ENCODE measurements around the gene ADIG. TPM values are rescaled to one million over a fixed set of nuclear protein-coding genes. Genes with fewer than 3 reads are reported as not detected.

ADIG gene
- not detected for total RNA-seq
- polyA plus RNA-seq (ENCODE audit: insufficient read length in 2 of 2) = not detected
- long read RNA-seq, donor 1 = 0 reads
- long read RNA-seq, donor 2 = 0 reads
- long read RNA-seq, donor 3 = 0 reads
- long read RNA-seq, donor 4 = 0 reads

GRCh38 chr20:38581013-38581412, at the start of gene ADIG:
ADIG (plus strand) TSS chr20:38581197; CDS start chr20:38581251, 54 bp downstream.
- peak; percentile 1 to 63 (median 14) for DNase-seq (ENCODE audit: low read depth in 4 of 6, low spot score in 6 of 6)
- no peaks in the 10 kb centered on the region for H3K27me3 ChIP-seq (ENCODE audit: control insufficient read depth, insufficient read depth, low read length)
- no peaks in the 10 kb centered on the region for H3K9me3 ChIP-seq (ENCODE audit: control insufficient read depth, insufficient read depth, low read length)
- 54% methylated on average over 5 of the region's 5 CpGs for WGBS (ENCODE audit: insufficient coverage)
- H3K4me3 ChIP-seq (ENCODE audit: low read depth, low read length) = no peak within 1 kb of the TSS
- H3K4me1 ChIP-seq (ENCODE audit: control insufficient read depth, insufficient read depth, low read length) = peaks cover 13% of the 10 kb centered on the region
- peaks cover 5% of the 10 kb centered on the region for H3K36me3 ChIP-seq (ENCODE audit: control insufficient read depth, insufficient read depth, low read length)
- no peak within 1 kb of the TSS for H3K27ac ChIP-seq (ENCODE audit: low read depth, low read length)

DNA sequence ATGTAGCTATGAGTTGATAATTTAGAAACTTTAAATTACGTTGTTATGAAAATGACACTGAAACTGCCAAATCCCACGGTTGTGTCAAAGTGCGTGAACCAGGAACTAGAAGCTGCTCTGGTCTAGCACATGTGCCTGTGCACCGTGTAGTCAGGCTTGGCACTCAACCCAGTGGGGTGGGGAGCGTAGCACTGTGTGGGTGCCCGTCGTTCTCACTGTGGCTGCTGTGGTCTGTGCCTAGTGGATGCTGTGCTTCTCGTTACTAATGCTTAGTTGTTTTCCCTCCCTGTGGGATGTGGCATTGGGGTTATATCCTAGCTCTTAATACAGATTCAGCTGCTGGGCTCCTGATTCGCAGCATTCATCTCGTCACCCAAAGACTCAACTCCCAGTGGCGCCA, 46.2 kb upstream of the ADIG start:
- Histone ChIP-seq H3K27me3 (ENCODE audit: control insufficient read depth, insufficient read depth, low read length) (no peaks in the 10 kb centered on the region), H3K9me3 (ENCODE audit: control insufficient read depth, insufficient read depth, low read length) (no peaks in the 10 kb centered on the region), H3K4me1 (ENCODE audit: control insufficient read depth, insufficient read depth, low read length) (no peaks in the 10 kb centered on the region), H3K4me3 (ENCODE audit: low read depth, low read length) (no peak overlapping the region), H3K27ac (ENCODE audit: low read depth, low read length) (no peak overlapping the region), H3K36me3 (ENCODE audit: control insufficient read depth, insufficient read depth, low read length) (peaks cover 19% of the 10 kb centered on the region)
- WGBS (ENCODE audit: insufficient coverage) = 96% methylated on average over 9 of the region's 11 CpGs
- DNase-seq (ENCODE audit: low read depth in 4 of 6, low spot score in 6 of 6) = no peak

DNA sequence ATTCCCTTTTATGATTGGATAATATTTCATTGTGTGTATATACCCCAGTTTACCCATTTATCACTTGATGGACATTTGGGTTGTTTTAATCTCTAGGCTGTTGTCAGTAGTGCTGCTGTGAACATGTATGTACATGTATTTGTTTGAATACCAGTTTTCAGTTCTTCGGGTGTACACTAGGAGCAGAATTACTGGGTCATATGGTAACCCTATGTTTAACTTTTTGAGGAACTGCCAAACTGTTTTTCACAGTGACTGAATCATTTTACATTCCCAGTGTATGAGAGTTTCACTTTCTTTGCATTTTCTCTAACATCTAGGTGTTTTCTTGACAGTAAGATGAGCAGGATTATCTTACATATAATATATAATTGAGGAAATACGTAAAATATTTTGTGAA, 44.7 kb upstream of the ADIG start:
- Histone ChIP-seq H3K9me3 (ENCODE audit: control insufficient read depth, insufficient read depth, low read length) (no peaks in the 10 kb centered on the region), H3K36me3 (ENCODE audit: control insufficient read depth, insufficient read depth, low read length) (peaks cover 19% of the 10 kb centered on the region), H3K4me3 (ENCODE audit: low read depth, low read length) (no peak overlapping the region), H3K27me3 (ENCODE audit: control insufficient read depth, insufficient read depth, low read length) (no peaks in the 10 kb centered on the region), H3K4me1 (ENCODE audit: control insufficient read depth, insufficient read depth, low read length) (no peaks in the 10 kb centered on the region), H3K27ac (ENCODE audit: low read depth, low read length) (no peak overlapping the region)
- DNase-seq (ENCODE audit: low read depth in 4 of 6, low spot score in 6 of 6) = no peak
- no CpG with 5 or more reads among the region's 2 CpGs for WGBS (ENCODE audit: insufficient coverage)

DNA sequence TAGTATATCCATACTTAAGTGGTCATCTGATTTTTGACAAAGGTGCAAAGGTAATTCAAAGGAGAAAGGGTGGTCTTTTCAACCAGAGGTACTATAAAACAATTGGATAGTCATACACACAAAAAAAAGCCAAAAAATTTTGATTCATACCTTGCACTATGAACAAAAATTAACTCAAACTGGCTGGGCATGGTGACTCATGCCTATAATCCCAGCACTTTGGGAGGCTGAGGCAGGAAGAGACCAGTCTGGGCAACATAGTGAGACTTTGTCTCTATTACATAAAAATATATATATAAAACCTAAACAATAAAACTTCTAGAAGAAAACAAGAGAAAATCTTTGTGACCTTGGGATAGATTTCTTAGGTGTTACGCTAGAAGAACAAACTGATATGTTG, 43.8 kb upstream of the ADIG start:
- DNase-seq (ENCODE audit: low read depth in 4 of 6, low spot score in 6 of 6) = no peak
- WGBS (ENCODE audit: insufficient coverage) = no CpG with 5 or more reads among the region's 1 CpG
- Histone ChIP-seq H3K27ac (ENCODE audit: low read depth, low read length) (no peak overlapping the region), H3K4me3 (ENCODE audit: low read depth, low read length) (no peak overlapping the region), H3K4me1 (ENCODE audit: control insufficient read depth, insufficient read depth, low read length) (no peaks in the 10 kb centered on the region), H3K27me3 (ENCODE audit: control insufficient read depth, insufficient read depth, low read length) (no peaks in the 10 kb centered on the region), H3K36me3 (ENCODE audit: control insufficient read depth, insufficient read depth, low read length) (peaks cover 20% of the 10 kb centered on the region), H3K9me3 (ENCODE audit: control insufficient read depth, insufficient read depth, low read length) (no peaks in the 10 kb centered on the region)

DNA sequence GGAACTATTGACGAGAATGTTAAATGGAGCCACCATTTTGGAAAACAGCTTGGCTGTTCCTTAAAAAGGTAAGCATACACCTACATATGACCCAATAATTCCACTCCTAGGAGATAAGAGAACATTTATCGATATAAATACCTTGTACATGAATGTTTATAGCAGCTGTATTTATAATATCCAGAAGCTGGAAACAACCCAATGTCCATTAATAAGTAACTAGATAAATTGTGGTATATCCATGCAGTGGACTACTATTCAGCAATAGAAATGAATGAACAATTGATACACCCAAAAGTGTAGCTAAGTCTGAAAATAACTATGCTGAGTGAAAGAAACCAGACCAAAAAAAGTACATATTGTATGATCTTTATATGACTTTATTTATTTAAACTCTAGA, 42.2 kb upstream of the ADIG start:
- Histone ChIP-seq H3K9me3 (ENCODE audit: control insufficient read depth, insufficient read depth, low read length) (no peaks in the 10 kb centered on the region), H3K4me3 (ENCODE audit: low read depth, low read length) (no peak overlapping the region), H3K4me1 (ENCODE audit: control insufficient read depth, insufficient read depth, low read length) (no peaks in the 10 kb centered on the region), H3K36me3 (ENCODE audit: control insufficient read depth, insufficient read depth, low read length) (peaks cover 24% of the 10 kb centered on the region), H3K27ac (ENCODE audit: low read depth, low read length) (no peak overlapping the region), H3K27me3 (ENCODE audit: control insufficient read depth, insufficient read depth, low read length) (no peaks in the 10 kb centered on the region)
- no CpG with 5 or more reads among the region's 2 CpGs for WGBS (ENCODE audit: insufficient coverage)
- no peak for DNase-seq (ENCODE audit: low read depth in 4 of 6, low spot score in 6 of 6)

DNA sequence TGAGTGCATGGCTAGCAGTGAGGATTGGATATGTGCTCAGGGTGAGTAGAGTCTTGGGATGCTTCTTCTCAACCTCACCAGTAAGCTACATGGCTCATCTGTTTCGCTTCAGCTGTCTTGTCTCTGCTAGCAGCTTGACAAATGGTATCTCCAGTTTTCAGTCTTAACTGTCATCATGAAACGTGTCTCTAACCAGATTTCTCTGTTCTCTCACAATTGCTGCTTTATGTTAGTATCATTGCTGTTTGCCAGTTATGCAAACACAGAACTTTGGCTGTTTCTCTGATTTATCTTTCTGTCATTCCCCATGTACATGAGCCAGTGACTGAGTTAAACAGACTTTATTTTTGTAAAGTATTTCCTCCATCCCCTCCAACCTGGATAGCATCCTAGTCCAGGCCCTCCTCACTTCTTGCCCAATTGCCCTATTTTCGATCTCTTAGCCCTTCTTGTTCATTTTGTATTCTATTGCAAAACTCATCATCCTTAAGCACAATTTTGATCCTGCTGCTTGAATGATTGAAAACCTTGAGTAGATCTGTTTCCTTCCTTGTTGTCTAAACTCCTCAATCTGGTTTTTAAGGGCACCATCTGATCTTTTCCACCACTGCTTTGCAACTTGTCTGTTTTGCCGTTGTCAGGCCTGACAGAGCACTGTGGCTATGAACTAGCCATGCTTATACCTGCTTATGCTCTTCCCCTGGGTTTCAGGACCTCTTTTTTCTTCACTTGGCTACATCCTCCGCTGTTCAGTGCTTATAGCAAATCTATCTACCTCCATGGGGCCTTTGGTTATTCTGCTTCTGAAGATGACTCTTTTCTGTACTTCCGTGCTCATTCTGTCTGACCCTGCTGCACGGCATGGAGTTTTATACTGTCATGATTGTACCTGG, 37.7 kb upstream of the ADIG start:
- H3K27ac ChIP-seq (ENCODE audit: low read depth, low read length) = no peak overlapping the region
- no peak overlapping the region for H3K4me3 ChIP-seq (ENCODE audit: low read depth, low read length)
- peaks cover 20% of the 10 kb centered on the region for H3K36me3 ChIP-seq (ENCODE audit: control insufficient read depth, insufficient read depth, low read length)
- H3K4me1 ChIP-seq (ENCODE audit: control insufficient read depth, insufficient read depth, low read length) = no peaks in the 10 kb centered on the region
- WGBS (ENCODE audit: insufficient coverage) = 92% methylated on average over 5 of the region's 7 CpGs
- DNase-seq (ENCODE audit: low read depth in 4 of 6, low spot score in 6 of 6) = peak in 2 of 6 donors; percentile 2 to 84
- no peaks in the 10 kb centered on the region for H3K9me3 ChIP-seq (ENCODE audit: control insufficient read depth, insufficient read depth, low read length)
- no peaks in the 10 kb centered on the region for H3K27me3 ChIP-seq (ENCODE audit: control insufficient read depth, insufficient read depth, low read length)

GRCh38 chr20:38545771-38546170, 35.2 kb upstream of the ADIG start:
- WGBS (ENCODE audit: insufficient coverage) = no CpG with 5 or more reads among the region's 2 CpGs
- Histone ChIP-seq H3K4me3 (ENCODE audit: low read depth, low read length) (no peak overlapping the region), H3K36me3 (ENCODE audit: control insufficient read depth, insufficient read depth, low read length) (peaks cover 20% of the 10 kb centered on the region), H3K27me3 (ENCODE audit: control insufficient read depth, insufficient read depth, low read length) (no peaks in the 10 kb centered on the region), H3K27ac (ENCODE audit: low read depth, low read length) (no peak overlapping the region), H3K9me3 (ENCODE audit: control insufficient read depth, insufficient read depth, low read length) (no peaks in the 10 kb centered on the region), H3K4me1 (ENCODE audit: control insufficient read depth, insufficient read depth, low read length) (no peaks in the 10 kb centered on the region)
- DNase-seq (ENCODE audit: low read depth in 4 of 6, low spot score in 6 of 6) = no peak

DNA sequence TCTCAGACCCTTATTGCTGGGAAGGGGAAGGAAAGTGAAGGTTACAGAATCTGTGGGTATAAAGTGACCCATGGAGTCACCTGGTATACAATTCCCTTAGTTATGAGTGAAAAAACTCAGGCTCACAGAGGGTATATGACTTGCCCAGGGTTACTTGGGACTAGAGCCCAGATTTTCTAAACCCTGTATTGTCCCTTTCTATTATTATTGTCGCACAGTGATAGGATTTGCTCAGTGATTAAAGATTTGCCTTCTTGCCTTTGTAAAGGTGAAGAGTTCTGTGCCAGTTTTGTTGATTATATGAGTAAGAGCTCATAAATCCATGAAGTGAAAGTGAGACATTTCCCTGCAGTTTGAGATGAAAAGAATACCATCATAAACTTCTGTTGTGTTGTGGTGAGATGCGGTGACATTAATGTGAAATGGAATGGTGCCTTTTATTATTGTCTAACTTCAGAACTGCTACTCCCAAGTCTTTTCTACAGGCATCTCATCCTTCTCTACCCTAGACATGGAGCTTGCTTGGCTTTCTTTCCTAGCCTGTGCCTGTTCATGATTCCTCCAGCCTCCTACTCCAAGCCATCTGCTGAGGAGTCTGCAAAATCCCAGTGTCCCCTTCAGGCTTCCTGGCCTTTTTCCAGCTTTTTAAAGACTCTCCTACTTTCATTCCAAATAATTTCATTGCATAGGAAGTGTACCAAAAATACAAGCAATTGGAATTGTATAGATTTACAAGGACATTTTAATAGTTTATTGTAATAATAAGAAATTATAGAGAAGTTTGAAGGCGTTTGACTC, 33.5 kb upstream of the ADIG start:
- Histone ChIP-seq H3K36me3 (ENCODE audit: control insufficient read depth, insufficient read depth, low read length) (peaks cover 20% of the 10 kb centered on the region), H3K27ac (ENCODE audit: low read depth, low read length) (no peak overlapping the region), H3K4me1 (ENCODE audit: control insufficient read depth, insufficient read depth, low read length) (no peaks in the 10 kb centered on the region), H3K4me3 (ENCODE audit: low read depth, low read length) (no peak overlapping the region), H3K9me3 (ENCODE audit: control insufficient read depth, insufficient read depth, low read length) (no peaks in the 10 kb centered on the region), H3K27me3 (ENCODE audit: control insufficient read depth, insufficient read depth, low read length) (no peaks in the 10 kb centered on the region)
- WGBS (ENCODE audit: insufficient coverage) = no CpG with 5 or more reads among the region's 3 CpGs
- DNase-seq (ENCODE audit: low read depth in 4 of 6, low spot score in 6 of 6) = peak in 1 of 6 donors; percentile 32

DNA sequence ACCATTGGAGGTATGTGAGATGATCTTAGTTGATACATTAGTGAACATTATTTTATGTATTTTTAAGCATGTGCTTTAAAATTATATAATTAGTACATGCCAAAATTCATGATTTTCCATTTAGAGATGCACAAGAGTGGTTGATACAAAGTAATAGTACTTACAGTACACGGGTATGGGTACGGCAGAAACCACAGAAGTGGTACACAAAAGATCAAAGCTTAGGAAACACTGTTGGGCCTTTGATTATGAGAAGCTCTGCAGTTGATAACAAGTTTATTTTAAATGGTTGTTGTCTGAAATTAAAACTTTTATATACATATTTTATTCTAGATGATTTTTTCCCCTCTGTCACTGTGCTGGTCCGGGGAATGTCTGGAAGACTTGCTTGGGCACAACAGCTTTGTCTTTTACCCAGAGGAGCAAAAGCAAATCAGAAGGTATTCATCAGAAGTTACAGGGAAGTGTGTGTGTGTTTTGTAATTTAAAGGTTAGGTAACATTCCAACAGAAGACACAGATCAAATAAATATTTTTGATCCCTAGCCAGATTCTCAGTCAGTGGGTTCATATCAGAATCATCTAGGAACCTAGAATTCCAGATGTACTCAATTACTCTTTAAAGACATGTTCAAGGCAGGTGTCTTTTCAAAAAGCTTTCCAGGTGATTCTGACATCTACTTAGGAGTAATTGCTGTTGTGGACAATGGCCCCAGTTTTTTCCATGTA, 32.5 kb upstream of the ADIG start:
- Histone ChIP-seq H3K4me1 (ENCODE audit: control insufficient read depth, insufficient read depth, low read length) (no peaks in the 10 kb centered on the region), H3K4me3 (ENCODE audit: low read depth, low read length) (no peak overlapping the region), H3K9me3 (ENCODE audit: control insufficient read depth, insufficient read depth, low read length) (no peaks in the 10 kb centered on the region), H3K27me3 (ENCODE audit: control insufficient read depth, insufficient read depth, low read length) (no peaks in the 10 kb centered on the region), H3K36me3 (ENCODE audit: control insufficient read depth, insufficient read depth, low read length) (peaks cover 25% of the 10 kb centered on the region), H3K27ac (ENCODE audit: low read depth, low read length) (no peak overlapping the region)
- WGBS (ENCODE audit: insufficient coverage) = no CpG with 5 or more reads among the region's 3 CpGs
- no peak for DNase-seq (ENCODE audit: low read depth in 4 of 6, low spot score in 6 of 6)
